Caco-2 (cell line): ENCODE results near the gene TENM4. TPM values are rescaled to one million over a fixed set of nuclear protein-coding genes. Genes with fewer than 3 reads are reported as not detected.

ENCODE experiments used
- BruUV-seq: library from RNA; stranded (reverse); fragments of 400-500 nt; replicated peaks from 2 replicates; lab custom pipeline; 2021; lab: Mats Ljungman, UMichigan
- CTCF ChIA-PET: fragments of 300-600 bp; sonication (Branson Sonifier 250); formaldehyde crosslinking; loops from one replicate; lab custom pipeline; 2022; ENCODE audit warnings: antibody characterized with exemption; lab: Charles Lee
- POLR2A ChIA-PET: fragments of 300-600 bp; sonication (Branson Sonifier 250); formaldehyde crosslinking; loops from one replicate; lab custom pipeline; 2022; ENCODE audit warnings: antibody characterized with exemption; lab: Charles Lee
- DNase-seq, 2 experiments: peaks; one replicate each; pipeline versions ENCODE4 v3.0.0 to v3.0.0-alpha.2; 2020 to 2022
- H3K27me3 ChIP-seq: replicated peaks from 2 replicates; pipeline ENCODE4 v1.6.0; 2011; ENCODE audit warnings: low read length; ENCODE audit not compliant: control insufficient read depth, insufficient read depth
- H3K36me3 ChIP-seq: 2 replicates; pipeline ENCODE4 v1.5.1; 2011; ENCODE audit warnings: low read length; ENCODE audit not compliant: control insufficient read depth, insufficient read depth
- H3K4me1 ChIP-seq: fragments of 250-450 bp; sonication (Bioruptor Pico); 2 replicates; pipeline ENCODE4 v1.5.1; 2020; ENCODE audit warnings: mild to moderate bottlenecking
- H3K4me3 ChIP-seq: 2 replicates; pipeline ENCODE4 v1.5.1; 2011; ENCODE audit warnings: low read depth, mild to moderate bottlenecking, control low read depth, low read length
- H3K9me3 ChIP-seq: fragments of 250-450 bp; sonication (Bioruptor Pico); 2 replicates; pipeline ENCODE4 v1.5.1; 2020; ENCODE audit warnings: mild to moderate bottlenecking, moderate library complexity
- H3K27ac Mint-ChIP-seq: one replicate; pipeline ENCODE4 v1.8.0; 2022; ENCODE audit warnings: mixed read lengths; ENCODE audit not compliant: unreplicated experiment
- H3K27me3 Mint-ChIP-seq: one replicate; pipeline ENCODE4 v1.8.0; 2022; ENCODE audit warnings: mixed read lengths; ENCODE audit not compliant: insufficient read depth, unreplicated experiment
- H3K36me3 Mint-ChIP-seq: one replicate; pipeline ENCODE4 v1.8.0; 2022; ENCODE audit warnings: mild to moderate bottlenecking, mixed read lengths; ENCODE audit not compliant: insufficient read depth, unreplicated experiment
- H3K4me1 Mint-ChIP-seq: one replicate; pipeline ENCODE4 v1.8.0; 2022; ENCODE audit warnings: low read depth, mixed read lengths; ENCODE audit not compliant: unreplicated experiment
- H3K4me3 Mint-ChIP-seq: one replicate; pipeline ENCODE4 v1.8.0; 2022; ENCODE audit warnings: mild to moderate bottlenecking, moderate library complexity, mixed read lengths; ENCODE audit not compliant: unreplicated experiment
- H3K9me3 Mint-ChIP-seq: one replicate; pipeline ENCODE4 v1.8.0; 2022; ENCODE audit warnings: mixed read lengths; ENCODE audit not compliant: unreplicated experiment
- CTCF ChIP-seq, 2 experiments: fragments of 200-600 bp in 1 of 2; IDR thresholded peaks; 1 replicate in 1 of 2; 2 replicates in 1 of 2; pipeline versions ENCODE4 v1.5.1 to v1.8.0; 2011 to 2022; ENCODE audit warnings: antibody characterized with exemption in 1 of 2, control low read depth in 1 of 2, inconsistent platforms in 1 of 2, low read depth in 1 of 2, low read length in 1 of 2, mild to moderate bottlenecking in 1 of 2, moderate library complexity in 1 of 2; ENCODE audit not compliant: insufficient read depth in 1 of 2, severe bottlenecking in 1 of 2, unreplicated experiment in 1 of 2
- intact Hi-C: fragments of 100-400 bp; cut with micrococcal nuclease; formaldehyde crosslinking; loops from one replicate; pipeline ENCODE4 v1.10.0; 2022; ENCODE audit not compliant: unreplicated experiment
- total RNA-seq: library from RNA; stranded (reverse); gene quantifications from 2 replicates; pipeline ENCODE4 v1.2.3, GENCODE V29; 2022

TENM4 gene
- total RNA-seq, 1 experiment from 2014 or later, result 1.1 TPM

GRCh38 chr11:78853521-78853920 lies 587.3 kb downstream of the TENM4 start:
- Mint-ChIP-seq H3K36me3 (no peaks in the 10 kb centered on the region), H3K27ac (no peak overlapping the region), H3K9me3 (no peaks in the 10 kb centered on the region), H3K4me3 (no peak overlapping the region), H3K4me1 (no peaks in the 10 kb centered on the region), H3K27me3 (peaks cover 23% of the 10 kb centered on the region)
- ChIA-PET POLR2A (no interaction called here), CTCF (no interaction called here)
- Histone ChIP-seq H3K4me1 (no peaks in the 10 kb centered on the region), H3K4me3 (no peak overlapping the region), H3K36me3 (no peaks in the 10 kb centered on the region), H3K27me3 (peaks cover 4% of the 10 kb centered on the region), H3K9me3 (no peaks in the 10 kb centered on the region)
- no peak for TF ChIP-seq CTCF (IDR thresholded peaks at IDR 0.05; ENCODE audit: insufficient read depth in 1 of 2, low read depth in 1 of 2, low read length in 1 of 2, severe bottlenecking in 1 of 2, unreplicated experiment in 1 of 2)
- DNase-seq, result no peak
- no TSS peak for BruUV-seq
- intact Hi-C loops, result no loop called here

GRCh38 chr11:78851878-78852586 lies 588.8 kb downstream of the TENM4 start:
- no peak overlapping the region for H3K27ac Mint-ChIP-seq
- H3K27me3 ChIP-seq, result peaks cover 4% of the 10 kb centered on the region
- intact Hi-C loops, result no loop called here
- no peaks in the 10 kb centered on the region for H3K4me1 Mint-ChIP-seq
- no peaks in the 10 kb centered on the region for H3K36me3 Mint-ChIP-seq
- no peaks in the 10 kb centered on the region for H3K36me3 ChIP-seq
- ChIA-PET CTCF (no interaction called here), POLR2A (no interaction called here)
- H3K4me3 Mint-ChIP-seq, result no peak overlapping the region
- no peaks in the 10 kb centered on the region for H3K9me3 Mint-ChIP-seq
- no peak for TF ChIP-seq CTCF (IDR thresholded peaks at IDR 0.05; ENCODE audit: insufficient read depth in 1 of 2, low read depth in 1 of 2, low read length in 1 of 2, severe bottlenecking in 1 of 2, unreplicated experiment in 1 of 2)
- H3K4me3 ChIP-seq, result no peak overlapping the region
- peaks cover 27% of the 10 kb centered on the region for H3K27me3 Mint-ChIP-seq
- no peaks in the 10 kb centered on the region for H3K9me3 ChIP-seq
- DNase-seq, result no peak
- H3K4me1 ChIP-seq, result no peaks in the 10 kb centered on the region
- no TSS peak for BruUV-seq

GRCh38 chr11:78850078-78850477 lies 590.8 kb downstream of the TENM4 start:
- CTCF ChIA-PET, result interaction anchor here (0.9 kb wide), 1 partner anchor 135 kb away, joined by 4 read pairs; no protein-coding TSS in a partner anchor
- no peak for TF ChIP-seq CTCF (IDR thresholded peaks at IDR 0.05; ENCODE audit: insufficient read depth in 1 of 2, low read depth in 1 of 2, low read length in 1 of 2, severe bottlenecking in 1 of 2, unreplicated experiment in 1 of 2)
- intact Hi-C loops, result no loop called here
- BruUV-seq, result no TSS peak
- POLR2A ChIA-PET, result no interaction called here
- DNase-seq, result no peak
- Histone ChIP-seq H3K4me1 (no peaks in the 10 kb centered on the region), H3K27me3 (peaks cover 4% of the 10 kb centered on the region), H3K9me3 (no peaks in the 10 kb centered on the region), H3K36me3 (no peaks in the 10 kb centered on the region), H3K4me3 (no peak overlapping the region)
- H3K4me1 Mint-ChIP-seq, result no peaks in the 10 kb centered on the region
- H3K4me3 Mint-ChIP-seq, result no peak overlapping the region
- H3K36me3 Mint-ChIP-seq, result no peaks in the 10 kb centered on the region
- H3K27me3 Mint-ChIP-seq, result peaks cover 35% of the 10 kb centered on the region
- no peak overlapping the region for H3K27ac Mint-ChIP-seq
- H3K9me3 Mint-ChIP-seq, result no peaks in the 10 kb centered on the region
